Fibroblast of lung (primary cell): Measurements from ENCODE around the gene PIGK. TPM values are rescaled to one million over a fixed set of nuclear protein-coding genes. Genes with fewer than 3 reads are reported as not detected.

Experiments used
- DNase-seq, 2 donors: peaks; one replicate each; pipeline versions ENCODE4 v3.0.0 to v3.0.0-alpha.2; 2010; ENCODE audit warnings: low read depth in 2 of 2
- H2AFZ ChIP-seq: 2 replicates; pipeline ENCODE4 v1.5.1; 2012; ENCODE audit warnings: low read length, control low read depth, inconsistent platforms
- H3K27ac ChIP-seq: 2 replicates; pipeline ENCODE4 v1.5.1; 2011; ENCODE audit warnings: low read length, control low read depth; ENCODE audit not compliant: insufficient read depth
- H3K27me3 ChIP-seq: 2 replicates; pipeline ENCODE4 v1.5.1; 2011; ENCODE audit warnings: mild to moderate bottlenecking, low read length; ENCODE audit not compliant: control insufficient read depth, insufficient read depth
- H3K36me3 ChIP-seq: 2 replicates; pipeline ENCODE4 v1.5.1; 2011; ENCODE audit warnings: low read length; ENCODE audit not compliant: control insufficient read depth, insufficient read depth
- H3K4me1 ChIP-seq: 2 replicates; pipeline ENCODE4 v1.5.1; 2011; ENCODE audit warnings: low read length; ENCODE audit not compliant: control insufficient read depth, insufficient read depth; ENCODE audit errors: extremely low read depth
- H3K4me2 ChIP-seq: 2 replicates; pipeline ENCODE4 v1.5.1; 2011; ENCODE audit warnings: low read length, control low read depth; ENCODE audit not compliant: insufficient read depth; ENCODE audit errors: extremely low read depth
- H3K4me3 ChIP-seq, 4 experiments: fragments of 200-600 bp in 1 of 4; sonication (generic) in 1 of 4; replicated peaks in 1 of 4; 2 replicates each; pipeline ENCODE4 v1.5.1; 2011 to 2016; ENCODE audit warnings: low read length in 4 of 4, low read depth in 3 of 4, mild to moderate bottlenecking in 3 of 4, control low read depth in 2 of 4, inconsistent platforms in 1 of 4, mixed read lengths in 1 of 4; ENCODE audit not compliant: insufficient read depth in 1 of 4; ENCODE audit errors: control extremely low read depth in 1 of 4
- H3K79me2 ChIP-seq: 2 replicates; pipeline ENCODE4 v1.5.1; 2012; ENCODE audit warnings: mild to moderate bottlenecking, low read length, inconsistent platforms; ENCODE audit not compliant: control insufficient read depth, insufficient read depth
- H3K9ac ChIP-seq: 2 replicates; pipeline ENCODE4 v1.5.1; 2011; ENCODE audit warnings: mild to moderate bottlenecking, low read length, control low read depth; ENCODE audit not compliant: insufficient read depth
- H3K9me3 ChIP-seq: 2 replicates; pipeline ENCODE4 v1.5.1; 2012; ENCODE audit warnings: low read depth, low read length; ENCODE audit not compliant: control insufficient read depth, insufficient read depth
- H4K20me1 ChIP-seq: 2 replicates; pipeline ENCODE4 v1.5.1; 2011; ENCODE audit warnings: low read length; ENCODE audit not compliant: control insufficient read depth, insufficient read depth; ENCODE audit errors: extremely low read depth
- EZH2 ChIP-seq: IDR thresholded peaks from 2 replicates; pipeline ENCODE4 v1.5.1; 2012; ENCODE audit warnings: low read length, control low read depth, mild to moderate bottlenecking; ENCODE audit errors: missing control alignments
- polyA plus RNA-seq, 2 donors: library from polyadenylated mRNA; depleted of rRNA in 1 of 2; stranded (reverse) in 1 of 2; unstranded in 1 of 2; fragments of >200 nt; gene quantifications; 2 replicates each; pipeline ENCODE4 v1.2.1, GENCODE V29; 2011 to 2012; ENCODE audit warnings: missing spikeins in 1 of 2
- total RNA-seq: library from RNA; depleted of rRNA; stranded (reverse); fragments of >200 nt; gene quantifications from 2 replicates; pipeline ENCODE4 v1.2.1, GENCODE V29; 2014
- TF ChIP-seq, protein P1 (sequence below), 2 donors: IDR thresholded peaks in 1 of 2; conservative IDR thresholded peaks in 1 of 2; 1 replicate in 1 of 2; 2 replicates in 1 of 2; pipeline ENCODE4 v1.5.1; 2011 to 2012; ENCODE audit warnings: low read length in 2 of 2, control low read depth in 1 of 2, inconsistent platforms in 1 of 2, low read depth in 1 of 2, mild to moderate bottlenecking in 1 of 2

The PIGK gene
- total and polyA plus RNA-seq, 2 donors (not counting 1 experiment from before 2014, with no cell fraction given) = 55.7 to 58.7 TPM

DNA sequence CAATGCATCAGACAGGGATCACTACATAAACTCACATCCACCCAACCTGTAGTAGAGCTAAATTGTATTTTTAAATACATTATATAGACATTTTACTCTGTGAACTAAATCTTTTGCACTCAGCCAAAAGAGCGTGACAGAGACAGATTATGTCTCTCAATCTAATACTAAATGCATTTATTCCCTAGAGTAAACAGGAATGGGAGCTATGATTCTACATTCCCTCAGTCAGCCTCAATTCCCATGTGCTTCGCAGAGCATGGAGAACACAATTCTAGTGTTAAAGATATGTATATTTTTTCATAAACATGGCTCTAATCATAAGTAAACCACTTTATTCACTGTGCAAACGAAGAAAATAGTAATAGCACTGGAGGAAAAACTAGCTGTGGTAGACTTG lies 16.5 kb downstream of the PIGK start:
- Histone ChIP-seq H3K4me1 (no peaks in the 10 kb centered on the region), H3K9me3 (no peaks in the 10 kb centered on the region), H2AFZ (no peak overlapping the region), H3K4me3 (no peak overlapping the region), H3K9ac (no peak overlapping the region), H3K36me3 (no peaks in the 10 kb centered on the region), H3K4me2 (no peak overlapping the region), H4K20me1 (no peaks in the 10 kb centered on the region), H3K27me3 (no peaks in the 10 kb centered on the region), H3K79me2 (no peaks in the 10 kb centered on the region), H3K27ac (no peak overlapping the region)
- TF ChIP-seq, protein P1, sequence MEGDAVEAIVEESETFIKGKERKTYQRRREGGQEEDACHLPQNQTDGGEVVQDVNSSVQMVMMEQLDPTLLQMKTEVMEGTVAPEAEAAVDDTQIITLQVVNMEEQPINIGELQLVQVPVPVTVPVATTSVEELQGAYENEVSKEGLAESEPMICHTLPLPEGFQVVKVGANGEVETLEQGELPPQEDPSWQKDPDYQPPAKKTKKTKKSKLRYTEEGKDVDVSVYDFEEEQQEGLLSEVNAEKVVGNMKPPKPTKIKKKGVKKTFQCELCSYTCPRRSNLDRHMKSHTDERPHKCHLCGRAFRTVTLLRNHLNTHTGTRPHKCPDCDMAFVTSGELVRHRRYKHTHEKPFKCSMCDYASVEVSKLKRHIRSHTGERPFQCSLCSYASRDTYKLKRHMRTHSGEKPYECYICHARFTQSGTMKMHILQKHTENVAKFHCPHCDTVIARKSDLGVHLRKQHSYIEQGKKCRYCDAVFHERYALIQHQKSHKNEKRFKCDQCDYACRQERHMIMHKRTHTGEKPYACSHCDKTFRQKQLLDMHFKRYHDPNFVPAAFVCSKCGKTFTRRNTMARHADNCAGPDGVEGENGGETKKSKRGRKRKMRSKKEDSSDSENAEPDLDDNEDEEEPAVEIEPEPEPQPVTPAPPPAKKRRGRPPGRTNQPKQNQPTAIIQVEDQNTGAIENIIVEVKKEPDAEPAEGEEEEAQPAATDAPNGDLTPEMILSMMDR (conservative IDR thresholded peaks at IDR 0.05 in 1 of 2, IDR thresholded peaks at IDR 0.05 in 1 of 2; ENCODE audit: low read depth in 1 of 2, low read length in 2 of 2) = no peak
- TF ChIP-seq EZH2 = no peak
- DNase-seq = no peak

DNA sequence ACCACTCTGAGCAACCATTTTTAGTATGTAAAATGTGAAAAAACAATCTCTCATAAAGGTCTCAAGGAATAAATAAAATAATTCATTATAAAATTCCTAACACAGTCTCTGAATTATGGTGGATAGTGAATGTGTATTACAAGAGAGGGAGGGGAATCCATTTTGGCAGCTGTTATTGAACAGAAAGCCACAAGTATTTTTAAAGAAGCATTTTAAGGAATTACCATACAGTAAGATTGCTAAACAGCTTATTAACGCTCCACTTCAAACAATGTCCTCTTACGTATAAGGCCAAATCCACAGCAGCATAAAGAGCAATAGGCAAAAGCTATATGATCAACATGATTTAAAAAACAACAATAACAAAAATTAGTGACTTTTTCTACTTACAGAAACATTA lies 18.4 kb downstream of the PIGK start:
- Histone ChIP-seq H3K4me1 (no peaks in the 10 kb centered on the region), H3K4me3 (no peak overlapping the region), H3K27me3 (no peaks in the 10 kb centered on the region), H3K9ac (no peak overlapping the region), H3K36me3 (no peaks in the 10 kb centered on the region), H3K27ac (no peak overlapping the region), H4K20me1 (no peaks in the 10 kb centered on the region), H2AFZ (no peak overlapping the region), H3K79me2 (no peaks in the 10 kb centered on the region), H3K9me3 (no peaks in the 10 kb centered on the region), H3K4me2 (no peak overlapping the region)
- peak; percentile 4 to 63 for DNase-seq
- TF ChIP-seq, protein P1 (conservative IDR thresholded peaks at IDR 0.05 in 1 of 2, IDR thresholded peaks at IDR 0.05 in 1 of 2; ENCODE audit: low read depth in 1 of 2, low read length in 2 of 2) = no peak
- no peak for TF ChIP-seq EZH2

DNA sequence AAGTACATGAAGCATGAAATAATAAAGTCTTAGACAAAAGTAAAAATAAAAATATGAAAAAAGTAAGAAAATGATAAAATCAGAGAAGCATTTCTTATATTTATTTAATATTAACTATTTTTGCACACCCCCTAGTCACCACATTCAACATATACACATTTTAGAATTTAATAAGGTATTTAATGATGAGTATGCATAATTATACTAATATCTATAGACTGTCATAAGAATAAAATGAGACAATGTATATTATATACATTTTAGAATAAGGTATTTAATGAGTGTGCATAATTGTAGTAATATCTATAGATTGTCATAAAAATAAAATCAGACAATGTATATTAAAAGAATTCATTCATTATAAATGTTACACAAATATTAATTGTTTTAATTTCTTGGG lies 18.9 kb downstream of the PIGK start:
- H2AFZ ChIP-seq = no peak overlapping the region
- H3K9me3 ChIP-seq = no peaks in the 10 kb centered on the region
- no peak overlapping the region for H3K4me3 ChIP-seq
- no peaks in the 10 kb centered on the region for H3K79me2 ChIP-seq
- no peaks in the 10 kb centered on the region for H3K36me3 ChIP-seq
- H3K27me3 ChIP-seq = no peaks in the 10 kb centered on the region
- H3K4me2 ChIP-seq = no peak overlapping the region
- no peaks in the 10 kb centered on the region for H4K20me1 ChIP-seq
- H3K9ac ChIP-seq = no peak overlapping the region
- TF ChIP-seq, protein P1 (conservative IDR thresholded peaks at IDR 0.05 in 1 of 2, IDR thresholded peaks at IDR 0.05 in 1 of 2; ENCODE audit: low read depth in 1 of 2, low read length in 2 of 2) = no peak
- no peak for TF ChIP-seq EZH2
- no peaks in the 10 kb centered on the region for H3K4me1 ChIP-seq
- no peak for DNase-seq
- H3K27ac ChIP-seq = no peak overlapping the region
